K562 (cell line): ENCODE data around the gene KIAA0513. TPM values are rescaled to one million over a fixed set of nuclear protein-coding genes. Genes with fewer than 3 reads are reported as not detected.
A peak's percentile ranks its signal among the peaks of the same experiment; 100 is the strongest.

Experiments
- ATAC-seq: fragments of 200-7000 bp; cut with Tn5 transposase; 3 replicates; pipeline ENCODE4 v1.9.1; 2020; ENCODE audit warnings: moderate library complexity
- BruUV-seq: library from RNA; stranded (reverse); fragments of 400-500 nt; replicated peaks from 2 replicates; lab custom pipeline; 2021; lab: Mats Ljungman, UMichigan
- CTCF ChIA-PET: fragments of 300-600 bp; formaldehyde crosslinking; extraction: SDS; loops from one replicate; lab custom pipeline; 2021; ENCODE audit warnings: low intra/inter-chr PET ratio; lab: Yijun Ruan, JAX
- POLR2A ChIA-PET: fragments of 300-600, 350-650 bp; sonication (Branson Sonifier 250); formaldehyde crosslinking; extraction: SDS; loops from one replicate; lab custom pipeline; 2021; ENCODE audit warnings: antibody characterized with exemption, inconsistent platforms; lab: Yijun Ruan, JAX
- DNase-seq, 4 experiments: peaks; one replicate each; pipeline versions ENCODE4 v3.0.0 to v3.0.0-alpha.2; 2011 to 2018; ENCODE audit warnings: low spot score in 3 of 4, mixed read lengths in 3 of 4; ENCODE audit errors: extremely low read depth in 1 of 4
- FAIRE-seq: peaks from 2 replicates; lab custom pipeline; 2011; peaks lifted over from hg19 to GRCh38; lab: Jason Lieb, UNC
- H2AFZ ChIP-seq: 2 replicates; pipeline ENCODE4 v1.6.0; 2011; ENCODE audit warnings: low read depth, low read length, control low read depth, inconsistent platforms
- H3K27ac ChIP-seq: fragments of 200-600 bp; 3 replicates; pipeline ENCODE4 v1.8.0; 2011; ENCODE audit warnings: low read depth, mild to moderate bottlenecking, control low read depth, inconsistent platforms, low read length, moderate library complexity, mixed read lengths; ENCODE audit errors: extremely low read depth
- H3K27me3 ChIP-seq, 2 experiments: fragments of 300-600 bp in 1 of 2; 2 replicates in 1 of 2; 3 replicates in 1 of 2; pipeline versions ENCODE4 v1.6.0 to v1.8.0; 2011; ENCODE audit warnings: inconsistent platforms in 2 of 2, low read length in 2 of 2, mild to moderate bottlenecking in 1 of 2, mixed read lengths in 1 of 2, moderate library complexity in 1 of 2; ENCODE audit not compliant: control insufficient read depth in 2 of 2, insufficient read depth in 2 of 2
- H3K36me3 ChIP-seq: fragments of 300-600 bp; 3 replicates; pipeline ENCODE4 v1.8.0; 2011; ENCODE audit warnings: mild to moderate bottlenecking, low read length, inconsistent platforms; ENCODE audit not compliant: control insufficient read depth, insufficient read depth
- H3K4me1 ChIP-seq, 2 experiments: fragments of 200-600 bp in 1 of 2; replicated peaks in 1 of 2; 2 replicates in 1 of 2; 3 replicates in 1 of 2; pipeline versions ENCODE4 v1.5.1 to v1.8.0; 2011; ENCODE audit warnings: inconsistent platforms in 2 of 2, low read length in 2 of 2, mild to moderate bottlenecking in 1 of 2, mixed read lengths in 1 of 2, moderate library complexity in 1 of 2; ENCODE audit not compliant: control insufficient read depth in 2 of 2, insufficient read depth in 2 of 2
- H3K4me2 ChIP-seq: 2 replicates; pipeline ENCODE4 v1.6.1; 2011; ENCODE audit warnings: low read length, control low read depth, inconsistent platforms, mixed read lengths; ENCODE audit not compliant: insufficient read depth
- H3K4me3 ChIP-seq: fragments of 200-600 bp; sonication (generic), shearing (Covaris generic); 2 replicates; pipeline ENCODE4 v1.5.1; 2016; ENCODE audit warnings: control low read depth, inconsistent platforms
- H3K79me2 ChIP-seq: fragments of 200-600 bp; 3 replicates; pipeline ENCODE4 v1.8.0; 2011; ENCODE audit warnings: low read length, inconsistent platforms; ENCODE audit not compliant: control insufficient read depth, insufficient read depth
- H3K9ac ChIP-seq, 2 experiments: 2 replicates each; pipeline versions ENCODE4 v1.6.0 to v1.6.1; 2011; ENCODE audit warnings: low read depth in 2 of 2, low read length in 2 of 2, control low read depth in 1 of 2, inconsistent platforms in 1 of 2, mild to moderate bottlenecking in 1 of 2, mixed read lengths in 1 of 2; ENCODE audit not compliant: insufficient read depth in 1 of 2
- H3K9me1 ChIP-seq: one replicate; pipeline ENCODE4 v1.6.0; 2011; ENCODE audit warnings: inconsistent platforms, mild to moderate bottlenecking, low read length, moderate library complexity; ENCODE audit not compliant: control insufficient read depth, insufficient read depth
- H3K9me3 ChIP-seq: replicated peaks from 2 replicates; pipeline ENCODE4 v1.5.1; 2011; ENCODE audit warnings: low read depth, low read length, inconsistent platforms; ENCODE audit not compliant: control insufficient read depth, insufficient read depth
- H4K20me1 ChIP-seq: replicated peaks from 2 replicates; pipeline ENCODE4 v1.6.1; 2011; ENCODE audit warnings: low read length, inconsistent platforms, mixed read lengths; ENCODE audit not compliant: control insufficient read depth, insufficient read depth
- BCL6 ChIP-seq: fragments of 250-450 bp; sonication (Bioruptor Pico); IDR thresholded peaks from 2 replicates; pipeline ENCODE4 v1.4.0; 2020
- CEBPB ChIP-seq: fragments of 450-650 bp; IDR thresholded peaks from 2 replicates; pipeline ENCODE4 v1.6.1; 2016; ENCODE audit warnings: missing genetic modification characterization, missing compliant biosample characterization
- DACH1 ChIP-seq: fragments of 450-650 bp; IDR thresholded peaks from 2 replicates; pipeline ENCODE4 v1.6.1; 2018; ENCODE audit not compliant: partially characterized antibody
- ETV1 ChIP-seq: fragments of 450-650 bp; conservative IDR thresholded peaks from 2 replicates; pipeline ENCODE4 v1.6.1; 2016; ENCODE audit warnings: missing genetic modification characterization, control low read depth, low read depth, missing compliant biosample characterization
- RBM34 ChIP-seq: fragments of 200-400 bp; formaldehyde crosslinking; IDR thresholded peaks from 2 replicates; pipeline ENCODE4 v1.6.1; 2018; ENCODE audit warnings: low read length, borderline replicate concordance; ENCODE audit not compliant: insufficient read depth
- SMARCA5 ChIP-seq: fragments of 450-650 bp; IDR thresholded peaks from 2 replicates; pipeline ENCODE4 v1.6.1; 2016
- SMARCE1 ChIP-seq: fragments of 450-650 bp; IDR thresholded peaks from 2 replicates; pipeline ENCODE4 v1.7.1; 2016; ENCODE audit warnings: mild to moderate bottlenecking
- TBL1XR1 ChIP-seq, 2 experiments: IDR thresholded peaks; 2 replicates each; pipeline ENCODE4 v1.6.1; 2012; ENCODE audit warnings: improper control_type of control experiment in 2 of 2, low read length in 2 of 2, mild to moderate bottlenecking in 1 of 2
- TOE1 ChIP-seq, 2 experiments: fragments of 450-650 bp in 1 of 2; sonication (generic) in 1 of 2; formaldehyde crosslinking in 1 of 2; IDR thresholded peaks; 2 replicates each; pipeline versions ENCODE4 v1.7.1 to v1.8.0; 2016 to 2022; ENCODE audit warnings: borderline replicate concordance in 2 of 2, mild to moderate bottlenecking in 2 of 2, antibody characterized with exemption in 1 of 2, inconsistent platforms in 1 of 2, low read depth in 1 of 2, missing genetic modification reagents in 1 of 2, moderate library complexity in 1 of 2
- WGBS: fragments of 100-300 bp; shearing (Covaris generic); methylation state at CpG from one replicate; pipeline ENCODE4 v1.1.6; 2016; ENCODE audit warnings: low coverage, mixed read lengths; ENCODE audit not compliant: insufficient coverage; ENCODE audit errors: missing lambda C conversion rate; 5-methylcytosine and 5-hydroxymethylcytosine counted together
- in situ Hi-C: fragments of 300-500 bp; cut with MboI; formaldehyde crosslinking; loops from 4 replicates; pipeline ENCODE4 v1.15.0; 2018; ENCODE audit warnings: inconsistent platforms, mixed read lengths
- intact Hi-C: fragments of 100-400 bp; cut with micrococcal nuclease; formaldehyde crosslinking; loops from 2 replicates; pipeline ENCODE4 v1.14.2; 2022
- polyA plus RNA-seq, 8 experiments: library from polyadenylated mRNA; depleted of rRNA in 4 of 8; stranded (reverse) in 5 of 8; unstranded in 3 of 8; fragments of >200 nt; fragmentation: Nextera tagmentation in 2 of 8; fragmentation: Illumina TruSeq in 1 of 8; extraction: Ambion mirVana in 2 of 8; extraction: Trizol in 1 of 8; gene quantifications; 2 replicates each; pipeline versions ENCODE4 v1.2.1 to v1.2.3, GENCODE V29; 2011 to 2014; ENCODE audit warnings: inconsistent platforms in 1 of 8, missing spikeins in 1 of 8
- total RNA-seq, 7 experiments: library from RNA; depleted of rRNA in 6 of 7; stranded (reverse); fragments of >200 nt in 6 of 7; fragmentation: Illumina TruSeq in 2 of 7; extraction: Trizol in 2 of 7; gene quantifications; 2 replicates each; pipeline versions ENCODE4 v1.2.1 to v1.2.3, GENCODE V29; 2011 to 2021; ENCODE audit warnings: low replicate concordance in 1 of 7
- TF ChIP-seq, protein P1 (sequence below): IDR thresholded peaks from 2 replicates; pipeline ENCODE4 v1.6.1; 2016; ENCODE audit warnings: missing genetic modification characterization, missing compliant biosample characterization
- TF ChIP-seq, protein P2 (sequence below): fragments of 450-650 bp; formaldehyde crosslinking; IDR thresholded peaks from 2 replicates; pipeline ENCODE4 v1.4.0; 2022; ENCODE audit warnings: mild to moderate bottlenecking, moderate library complexity
- TF ChIP-seq, protein P3 (sequence below): sonication (generic); formaldehyde crosslinking; IDR thresholded peaks from 2 replicates; pipeline ENCODE4 v1.9.0; 2022; ENCODE audit warnings: mild to moderate bottlenecking, missing genetic modification reagents

The KIAA0513 gene
- total and polyA plus RNA-seq, 9 of the 15 experiments (the other 6 are each of a cell fraction or from before 2014, with no cell fraction given): 0.18 to 13.7 (median 10.2) TPM

DNA sequence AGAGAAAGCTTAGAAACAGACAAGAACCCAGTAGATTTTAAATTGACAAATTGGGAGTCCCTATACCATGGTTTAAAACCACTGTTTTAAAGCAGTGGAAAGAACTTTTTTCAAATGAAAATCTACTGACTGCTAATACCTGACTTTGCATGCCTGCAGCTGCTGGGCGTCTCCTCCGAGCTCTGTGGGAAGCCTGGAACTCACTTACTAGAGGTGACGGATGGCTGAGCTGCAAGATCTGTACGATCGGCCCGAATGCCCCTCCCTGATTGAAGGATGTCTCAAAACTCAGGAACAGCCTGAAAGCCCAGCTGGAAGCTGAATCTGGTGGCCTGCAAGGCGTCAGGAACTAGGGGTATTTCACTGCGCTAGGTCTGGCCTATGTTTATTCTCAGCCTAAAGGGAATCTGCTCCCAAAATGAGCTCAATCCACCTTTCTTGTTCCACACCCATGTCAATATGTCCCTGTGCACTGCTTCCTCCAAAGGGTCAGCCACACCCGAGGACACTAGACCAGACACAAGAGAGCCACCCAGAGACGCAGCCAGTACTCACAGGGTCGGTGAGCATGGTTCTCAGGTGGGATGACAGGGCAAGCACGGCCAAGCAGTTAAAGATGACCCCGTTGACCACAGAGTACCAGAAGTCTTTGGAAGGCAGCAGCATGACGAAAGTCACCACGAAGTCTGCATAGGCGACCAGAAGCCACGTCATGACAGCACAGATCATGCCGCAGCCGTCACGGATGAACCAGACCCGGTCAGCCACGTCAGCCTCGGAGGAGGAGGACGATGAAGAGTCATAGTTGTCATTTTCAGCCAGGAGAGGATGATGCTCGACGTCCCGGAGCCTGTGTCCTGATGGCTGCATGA is 37.6 kb upstream of the KIAA0513 start:
- Histone ChIP-seq H3K4me1 (peaks cover 12 to 13% of the 10 kb centered on the region in 2 experiments; a peak in 4 of 5 replicates), H3K4me3 (no peak overlapping the region), H3K27me3 (no peaks in the 10 kb centered on the region), H4K20me1 (no peaks in the 10 kb centered on the region; the same call in 1 of the 2 replicates), H3K27ac (no peak overlapping the region), H3K4me2 (no peak overlapping the region), H3K9me3 (no peaks in the 10 kb centered on the region), H3K36me3 (peaks cover 86% of the 10 kb centered on the region), H3K9me1 (peaks cover 7% of the 10 kb centered on the region), H3K9ac (peak overlapping the region in 1 of 2 experiments; percentile 56; a peak in 2 of 4 replicates), H2AFZ (no peak overlapping the region), H3K79me2 (peaks cover 12% of the 10 kb centered on the region; the same call in 2 of the 3 replicates)
- no peak for ATAC-seq
- in situ Hi-C loops: no loop called here
- intact Hi-C loops: no loop called here
- CTCF ChIA-PET: no interaction called here
- DNase-seq: no peak
- TF ChIP-seq BCL6: no peak
- TF ChIP-seq TOE1 (IDR thresholded peaks at IDR 0.05; ENCODE audit: borderline replicate concordance): no peak
- no peak for TF ChIP-seq TOE1 (CRISPR knock-in tag; IDR thresholded peaks at IDR 0.05; ENCODE audit: borderline replicate concordance, low read depth)
- TF ChIP-seq, protein P1, sequence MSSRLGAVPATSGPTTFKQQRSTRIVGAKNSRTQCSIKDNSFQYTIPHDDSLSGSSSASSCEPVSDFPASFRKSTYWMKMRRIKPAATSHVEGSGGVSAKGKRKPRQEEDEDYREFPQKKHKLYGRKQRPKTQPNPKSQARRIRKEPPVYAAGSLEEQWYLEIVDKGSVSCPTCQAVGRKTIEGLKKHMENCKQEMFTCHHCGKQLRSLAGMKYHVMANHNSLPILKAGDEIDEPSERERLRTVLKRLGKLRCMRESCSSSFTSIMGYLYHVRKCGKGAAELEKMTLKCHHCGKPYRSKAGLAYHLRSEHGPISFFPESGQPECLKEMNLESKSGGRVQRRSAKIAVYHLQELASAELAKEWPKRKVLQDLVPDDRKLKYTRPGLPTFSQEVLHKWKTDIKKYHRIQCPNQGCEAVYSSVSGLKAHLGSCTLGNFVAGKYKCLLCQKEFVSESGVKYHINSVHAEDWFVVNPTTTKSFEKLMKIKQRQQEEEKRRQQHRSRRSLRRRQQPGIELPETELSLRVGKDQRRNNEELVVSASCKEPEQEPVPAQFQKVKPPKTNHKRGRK: no peak
- TF ChIP-seq ETV1 (tag): no peak
- TF ChIP-seq CEBPB (tag): no peak
- no peak for TF ChIP-seq DACH1
- no peak for TF ChIP-seq TBL1XR1 (IDR thresholded peaks at IDR 0.05; ENCODE audit: low read length in 2 of 2)
- TF ChIP-seq, protein P2, sequence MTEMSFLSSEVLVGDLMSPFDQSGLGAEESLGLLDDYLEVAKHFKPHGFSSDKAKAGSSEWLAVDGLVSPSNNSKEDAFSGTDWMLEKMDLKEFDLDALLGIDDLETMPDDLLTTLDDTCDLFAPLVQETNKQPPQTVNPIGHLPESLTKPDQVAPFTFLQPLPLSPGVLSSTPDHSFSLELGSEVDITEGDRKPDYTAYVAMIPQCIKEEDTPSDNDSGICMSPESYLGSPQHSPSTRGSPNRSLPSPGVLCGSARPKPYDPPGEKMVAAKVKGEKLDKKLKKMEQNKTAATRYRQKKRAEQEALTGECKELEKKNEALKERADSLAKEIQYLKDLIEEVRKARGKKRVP (CRISPR knock-in tag): no peak
- TF ChIP-seq SMARCE1: no peak
- TF ChIP-seq, protein P3, sequence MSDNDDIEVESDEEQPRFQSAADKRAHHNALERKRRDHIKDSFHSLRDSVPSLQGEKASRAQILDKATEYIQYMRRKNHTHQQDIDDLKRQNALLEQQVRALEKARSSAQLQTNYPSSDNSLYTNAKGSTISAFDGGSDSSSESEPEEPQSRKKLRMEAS (CRISPR knock-in tag): no peak
- TF ChIP-seq RBM34: no peak
- TF ChIP-seq SMARCA5: no peak
- POLR2A ChIA-PET: interaction anchor here (0.6 to 1.1 kb wide), 6 partner anchors 12 to 1945 kb away, joined by 3 to 6 read pairs (median 4); no protein-coding TSS in a partner anchor
- no TSS peak for BruUV-seq
- FAIRE-seq: no peak
- 87% methylated on average over 27 of the region's 27 CpGs for WGBS
